CD4-positive, alpha-beta T cell (primary cell): ENCODE results near the gene JUN. TPM values are rescaled to one million over a fixed set of nuclear protein-coding genes. Genes with fewer than 3 reads are reported as not detected.

ENCODE experiments used
- ATAC-seq: fragments of 200-7000 bp; cut with Tn5 transposase; one replicate; pipeline ENCODE4 v1.10.0; 2022; ENCODE audit warnings: mild to moderate bottlenecking; ENCODE audit not compliant: poor library complexity
- CTCF ChIA-PET: fragments of 350-600 bp; sonication (Branson Sonifier 250); formaldehyde crosslinking; loops from one replicate; lab custom pipeline; 2021; ENCODE audit warnings: antibody characterized with exemption, inconsistent platforms; lab: Charles Lee
- POLR2A ChIA-PET: fragments of 350-600 bp; sonication (Branson Sonifier 250); formaldehyde crosslinking; loops from one replicate; lab custom pipeline; 2021; ENCODE audit warnings: antibody characterized with exemption, inconsistent platforms; lab: Charles Lee
- DNase-seq, 14 experiments: peaks; one replicate each; pipeline ENCODE4 v3.0.0-alpha.2; 2013 to 2020; ENCODE audit warnings: mixed read lengths in 2 of 14
- H3K27ac ChIP-seq, 2 donors: one replicate each; pipeline versions ENCODE4 v1.5.1 to v1.7.0; 2013; ENCODE audit warnings: low read length in 2 of 2, low read depth in 1 of 2, mild to moderate bottlenecking in 1 of 2
- H3K27me3 ChIP-seq, 2 experiments: 1 replicate in 1 of 2; 2 replicates in 1 of 2; pipeline versions ENCODE4 v1.6.1 to v1.7.0; 2013; ENCODE audit warnings: low read length in 2 of 2, control low read depth in 1 of 2, mild to moderate bottlenecking in 1 of 2, moderate library complexity in 1 of 2; ENCODE audit not compliant: insufficient read depth in 2 of 2, control insufficient read depth in 1 of 2
- H3K36me3 ChIP-seq: one replicate; pipeline ENCODE4 v1.6.1; 2013; ENCODE audit warnings: low read length, control low read depth; ENCODE audit not compliant: insufficient read depth
- H3K4me1 ChIP-seq: one replicate; pipeline ENCODE4 v1.6.1; 2013; ENCODE audit warnings: low read length, control low read depth; ENCODE audit not compliant: insufficient read depth
- H3K4me3 ChIP-seq: one replicate; pipeline ENCODE4 v1.5.1; 2013; ENCODE audit warnings: mild to moderate bottlenecking, low read length, moderate library complexity
- H3K9me3 ChIP-seq, 2 experiments: 1 replicate in 1 of 2; 2 replicates in 1 of 2; pipeline versions ENCODE4 v1.6.1 to v1.7.0; 2013; ENCODE audit warnings: low read length in 2 of 2, mild to moderate bottlenecking in 2 of 2, control low read depth in 1 of 2, moderate library complexity in 1 of 2; ENCODE audit not compliant: control insufficient read depth in 1 of 2, insufficient read depth in 1 of 2
- H3K27ac Mint-ChIP-seq: one replicate; pipeline ENCODE4 v1.8.0; 2020; ENCODE audit warnings: mixed read lengths
- H3K27me3 Mint-ChIP-seq: one replicate; pipeline ENCODE4 v1.8.0; 2021; ENCODE audit warnings: mixed read lengths
- H3K36me3 Mint-ChIP-seq: one replicate; pipeline ENCODE4 v1.8.0; 2021; ENCODE audit warnings: low read depth, mixed read lengths
- H3K4me1 Mint-ChIP-seq: one replicate; pipeline ENCODE4 v1.8.0; 2021; ENCODE audit warnings: low read depth, mixed read lengths
- H3K4me3 Mint-ChIP-seq: one replicate; pipeline ENCODE4 v1.8.0; 2020; ENCODE audit warnings: mild to moderate bottlenecking, mixed read lengths
- H3K9me3 Mint-ChIP-seq: one replicate; pipeline ENCODE4 v1.8.0; 2020; ENCODE audit warnings: mixed read lengths
- CTCF ChIP-seq: fragments of 200-600 bp; IDR thresholded peaks from one replicate; pipeline ENCODE4 v1.8.0; 2022; ENCODE audit warnings: antibody characterized with exemption, mild to moderate bottlenecking
- intact Hi-C, 2 experiments: fragments of 100-400 bp; cut with DNase I in 1 of 2; cut with micrococcal nuclease in 1 of 2; formaldehyde crosslinking; loops; one replicate each; pipeline versions ENCODE4 v1.15.1 to v1.9.0; 2023 to 2025; cut with DNase I, micrococcal nuclease
- total RNA-seq, 174 experiments: library from RNA in 2 of 174; stranded (reverse) in 2 of 174; gene quantifications; one replicate each; pipeline ENCODE4 v1.2.3 and lab custom pipeline; 2021 to 2026

Gene JUN
- total RNA-seq, 2 experiments from 2014 or later = 585 to 588 TPM

GRCh38 chr1:58829866-58830265, 46.0 kb upstream of the JUN start:
- no peak for ATAC-seq
- no peak for TF ChIP-seq CTCF

GRCh38 chr1:58827298-58827697, 43.5 kb upstream of the JUN start:
- no peak overlapping the region for H3K27ac Mint-ChIP-seq
- no peak for TF ChIP-seq CTCF
- ChIA-PET POLR2A (no interaction called here), CTCF (no interaction called here)
- intact Hi-C loops = no loop called here
- H3K9me3 Mint-ChIP-seq = peaks cover 8% of the 10 kb centered on the region
- H3K36me3 Mint-ChIP-seq = peaks cover 10% of the 10 kb centered on the region
- no peak overlapping the region for H3K4me3 Mint-ChIP-seq
- no peak overlapping the region for H3K4me3 ChIP-seq
- H3K27me3 Mint-ChIP-seq = no peaks in the 10 kb centered on the region
- no peaks in the 10 kb centered on the region for H3K27me3 ChIP-seq
- no peaks in the 10 kb centered on the region for H3K4me1 ChIP-seq
- no peaks in the 10 kb centered on the region for H3K36me3 ChIP-seq
- no peaks in the 10 kb centered on the region for H3K4me1 Mint-ChIP-seq
- H3K9me3 ChIP-seq = peaks cover 8 to 12% of the 10 kb centered on the region in 2 experiments
- DNase-seq = no peak
- no peak overlapping the region for H3K27ac ChIP-seq
- ATAC-seq = no peak

More at GRCh38 chr1:58829866-58830265, 46.0 kb upstream of the JUN start:
- H3K4me1 ChIP-seq = no peaks in the 10 kb centered on the region
- Mint-ChIP-seq H3K27me3 (no peaks in the 10 kb centered on the region), H3K4me1 (no peaks in the 10 kb centered on the region), H3K27ac (no peak overlapping the region), H3K4me3 (no peak overlapping the region), H3K9me3 (peaks cover 8% of the 10 kb centered on the region), H3K36me3 (peaks cover 10% of the 10 kb centered on the region)
- H3K9me3 ChIP-seq = peaks cover 8 to 12% of the 10 kb centered on the region in 2 experiments
- H3K36me3 ChIP-seq = no peaks in the 10 kb centered on the region
- CTCF ChIA-PET = no interaction called here
- POLR2A ChIA-PET = no interaction called here
- H3K27me3 ChIP-seq = no peaks in the 10 kb centered on the region
- intact Hi-C loops = no loop called here
- DNase-seq = no peak
- no peak overlapping the region for H3K4me3 ChIP-seq
- no peak overlapping the region for H3K27ac ChIP-seq

GRCh38 chr1:58824753-58825389, 41.0 kb upstream of the JUN start:
- Histone ChIP-seq H3K27ac (no peak overlapping the region), H3K4me1 (no peaks in the 10 kb centered on the region), H3K27me3 (no peaks in the 10 kb centered on the region), H3K4me3 (no peak overlapping the region), H3K36me3 (no peaks in the 10 kb centered on the region), H3K9me3 (peaks cover 8 to 12% of the 10 kb centered on the region in 2 experiments)
- no peak for TF ChIP-seq CTCF
- H3K9me3 Mint-ChIP-seq = peaks cover 8% of the 10 kb centered on the region
- H3K4me3 Mint-ChIP-seq = no peak overlapping the region
- H3K36me3 Mint-ChIP-seq = peaks cover 10% of the 10 kb centered on the region
- no peak for DNase-seq
- no peak overlapping the region for H3K27ac Mint-ChIP-seq
- intact Hi-C loops = no loop called here
- ATAC-seq = no peak
- H3K4me1 Mint-ChIP-seq = no peaks in the 10 kb centered on the region
- ChIA-PET CTCF (no interaction called here), POLR2A (no interaction called here)
- no peaks in the 10 kb centered on the region for H3K27me3 Mint-ChIP-seq
